IMR-90 (cell line): ENCODE measurements around the gene NBEAL1. TPM values are rescaled to one million over a fixed set of nuclear protein-coding genes. Genes with fewer than 3 reads are reported as not detected.

ENCODE experiments used
- ATAC-seq: fragments of 200-7000 bp; cut with Tn5 transposase; 2 replicates; pipeline ENCODE4 v1.9.1; 2020; ENCODE audit warnings: low read depth, mild to moderate bottlenecking, moderate library complexity
- BruUV-seq: library from RNA; stranded (reverse); fragments of 400-500 nt; replicated peaks from 2 replicates; lab custom pipeline; 2021; lab: Mats Ljungman, UMichigan
- CTCF ChIA-PET: fragments of 300-600 bp; formaldehyde crosslinking; extraction: SDS; loops from one replicate; lab custom pipeline; 2021; ENCODE audit warnings: antibody characterized with exemption; lab: Yijun Ruan, JAX
- POLR2A ChIA-PET: fragments of 300-600 bp; sonication (Branson Sonifier 250); formaldehyde crosslinking; loops from one replicate; lab custom pipeline; 2022; ENCODE audit warnings: antibody characterized with exemption; ENCODE audit not compliant: unreplicated experiment; lab: Charles Lee
- DNase-seq: peaks from one replicate; pipeline ENCODE4 v3.0.0; 2013
- H2AFZ ChIP-seq: replicated peaks from 2 replicates; pipeline ENCODE3; 2013; ENCODE audit warnings: low read length, mild to moderate bottlenecking; ENCODE audit not compliant: poor library complexity
- H2AK5ac ChIP-seq: 2 replicates; pipeline ENCODE4 v1.6.1; 2013; ENCODE audit warnings: low read depth, low read length, inconsistent platforms
- H2AK9ac ChIP-seq: replicated peaks from 2 replicates; pipeline ENCODE3; 2013; ENCODE audit warnings: mild to moderate bottlenecking, low read depth, low read length, moderate library complexity; ENCODE audit not compliant: poor library complexity
- H2BK120ac ChIP-seq: 2 replicates; pipeline ENCODE4 v1.6.1; 2013; ENCODE audit warnings: low read depth, low read length, inconsistent platforms
- H2BK15ac ChIP-seq: 3 replicates; pipeline ENCODE4 v1.6.1; 2013; ENCODE audit warnings: low read depth, low read length, inconsistent platforms
- H2BK20ac ChIP-seq: 2 replicates; pipeline ENCODE4 v1.6.1; 2013; ENCODE audit warnings: low read depth, mild to moderate bottlenecking, inconsistent platforms, low read length, moderate library complexity
- H2BK5ac ChIP-seq: 2 replicates; pipeline ENCODE4 v1.6.1; 2013; ENCODE audit warnings: mild to moderate bottlenecking, low read depth, low read length, inconsistent platforms; ENCODE audit not compliant: poor library complexity, severe bottlenecking
- H3K14ac ChIP-seq: replicated peaks from 2 replicates; pipeline ENCODE4 v1.6.1; 2013; ENCODE audit warnings: low read depth, low read length, inconsistent platforms
- H3K18ac ChIP-seq: 2 replicates; pipeline ENCODE4 v1.6.1; 2013; ENCODE audit warnings: low read depth, low read length, control low read depth
- H3K23ac ChIP-seq: 2 replicates; pipeline ENCODE4 v1.6.1; 2013; ENCODE audit warnings: low read depth, low read length, inconsistent platforms
- H3K27ac ChIP-seq: 2 replicates; pipeline ENCODE4 v1.5.1; 2013; ENCODE audit warnings: mild to moderate bottlenecking, control low read depth, low read length; ENCODE audit not compliant: insufficient read depth
- H3K27me3 ChIP-seq: 2 replicates; pipeline ENCODE4 v1.6.1; 2013; ENCODE audit warnings: low read length; ENCODE audit not compliant: control insufficient read depth, insufficient read depth
- H3K36me3 ChIP-seq: 2 replicates; pipeline ENCODE4 v1.6.1; 2013; ENCODE audit warnings: low read length, mixed read lengths; ENCODE audit not compliant: control insufficient read depth, insufficient read depth
- H3K4ac ChIP-seq: 2 replicates; pipeline ENCODE4 v1.6.1; 2013; ENCODE audit warnings: low read depth, low read length, inconsistent platforms
- H3K4me1 ChIP-seq: 2 replicates; pipeline ENCODE4 v1.6.1; 2013; ENCODE audit warnings: low read length, mixed read lengths; ENCODE audit not compliant: control insufficient read depth, insufficient read depth
- H3K4me2 ChIP-seq: 2 replicates; pipeline ENCODE4 v1.6.1; 2013; ENCODE audit warnings: low read depth, mild to moderate bottlenecking, control low read depth, low read length, moderate library complexity
- H3K4me3 ChIP-seq: 2 replicates; pipeline ENCODE4 v1.5.1; 2013; ENCODE audit warnings: low read depth, mild to moderate bottlenecking, control low read depth, low read length, moderate library complexity; ENCODE audit not compliant: insufficient read depth
- H3K56ac ChIP-seq: 2 replicates; pipeline ENCODE4 v1.6.1; 2013; ENCODE audit warnings: low read length, inconsistent platforms; ENCODE audit not compliant: insufficient read depth; ENCODE audit errors: extremely low read depth
- H3K79me1 ChIP-seq, 2 experiments: 2 replicates each; pipeline ENCODE4 v1.6.1; 2013; ENCODE audit warnings: low read length in 2 of 2, inconsistent platforms in 1 of 2, low read depth in 1 of 2
- H3K9ac ChIP-seq: 2 replicates; pipeline ENCODE4 v1.6.1; 2013; ENCODE audit warnings: low read depth, low read length, control low read depth
- H3K9me1 ChIP-seq: 2 replicates; pipeline ENCODE4 v1.6.1; 2013; ENCODE audit warnings: low read length, inconsistent platforms; ENCODE audit not compliant: insufficient read depth
- H3K9me3 ChIP-seq: 2 replicates; pipeline ENCODE4 v1.6.1; 2013; ENCODE audit warnings: low read length; ENCODE audit not compliant: control insufficient read depth, insufficient read depth
- H4K20me1 ChIP-seq: 2 replicates; pipeline ENCODE4 v1.6.1; 2013; ENCODE audit warnings: low read length, inconsistent platforms; ENCODE audit not compliant: insufficient read depth
- H4K5ac ChIP-seq: 2 replicates; pipeline ENCODE4 v1.6.1; 2013; ENCODE audit warnings: mild to moderate bottlenecking, low read depth, low read length, control low read depth
- H4K8ac ChIP-seq, 2 experiments: 2 replicates each; pipeline ENCODE4 v1.6.1; 2013; ENCODE audit warnings: low read depth in 2 of 2, low read length in 2 of 2, control low read depth in 1 of 2, inconsistent platforms in 1 of 2
- H4K91ac ChIP-seq: 2 replicates; pipeline ENCODE4 v1.6.1; 2013; ENCODE audit warnings: low read depth, low read length, inconsistent platforms; ENCODE audit not compliant: insufficient read depth
- BHLHE40 ChIP-seq: fragments of 150-350 bp; IDR thresholded peaks from 2 replicates; pipeline ENCODE4 v1.6.1; 2016; ENCODE audit warnings: mild to moderate bottlenecking, low read depth, low read length
- CEBPB ChIP-seq: IDR thresholded peaks from 2 replicates; pipeline ENCODE4 v1.6.1; 2012; ENCODE audit warnings: low read depth, low read length, improper control_type of control experiment
- CHD1 ChIP-seq: IDR thresholded peaks from 2 replicates; pipeline ENCODE4 v1.6.1; 2012; ENCODE audit warnings: low read depth, low read length, improper control_type of control experiment
- CTCF ChIP-seq: conservative IDR thresholded peaks from 2 replicates; pipeline ENCODE4 v1.5.1; 2012; ENCODE audit warnings: mild to moderate bottlenecking, low read depth, low read length, improper control_type of control experiment
- MAFK ChIP-seq: IDR thresholded peaks from 2 replicates; pipeline ENCODE4 v1.6.1; 2012; ENCODE audit warnings: low read depth, low read length, improper control_type of control experiment
- MAZ ChIP-seq: IDR thresholded peaks from 2 replicates; pipeline ENCODE4 v1.6.1; 2012; ENCODE audit warnings: low read depth, mild to moderate bottlenecking, low read length, improper control_type of control experiment, moderate library complexity, borderline replicate concordance
- POLR2A ChIP-seq: IDR thresholded peaks from 2 replicates; pipeline ENCODE4 v1.6.1; 2012; ENCODE audit warnings: mild to moderate bottlenecking, low read depth, low read length
- RAD21 ChIP-seq: IDR thresholded peaks from 2 replicates; pipeline ENCODE4 v1.6.1; 2012; ENCODE audit warnings: low read length, improper control_type of control experiment
- SMC3 ChIP-seq: fragments of 150-350 bp; IDR thresholded peaks from 2 replicates; pipeline ENCODE4 v1.6.1; 2016; ENCODE audit warnings: low read depth, mild to moderate bottlenecking, antibody characterized with exemption, low read length, moderate library complexity
- WGBS, 2 experiments: methylation state at CpG; one replicate each; pipeline versions ENCODE4 v1.1.5 to v1.1.7; 2013; ENCODE audit warnings: missing lambda C conversion rate in 2 of 2; ENCODE audit not compliant: insufficient read length in 1 of 2; ENCODE audit errors: extremely low coverage in 2 of 2; 5-methylcytosine and 5-hydroxymethylcytosine counted together
- dilution Hi-C: fragments of 300-500 bp; cut with HindIII; formaldehyde crosslinking; loops from one replicate; pipeline ENCODE4 v1.14.3; 2018; ENCODE audit warnings: low sequenced_read_pairs; ENCODE audit not compliant: unreplicated experiment
- in situ Hi-C: fragments of 300-500 bp; cut with MboI; formaldehyde crosslinking; loops from 3 replicates; pipeline ENCODE4 v1.14.3; 2019; ENCODE audit warnings: low sequenced_read_pairs, inconsistent platforms, mixed read lengths
- intact Hi-C: fragments of 100-400 bp; cut with micrococcal nuclease; formaldehyde crosslinking; loops from 2 replicates; pipeline ENCODE4 v1.10.0; 2022
- polyA plus RNA-seq, 3 experiments: library from polyadenylated mRNA; depleted of rRNA; stranded (reverse); fragments of >200 nt; gene quantifications; 2 replicates each; pipeline ENCODE4 v1.2.3, GENCODE V29; 2012; ENCODE audit warnings: low replicate concordance in 1 of 3
- total RNA-seq: library from RNA; depleted of rRNA; stranded (reverse); fragments of >200 nt; gene quantifications from 2 replicates; pipeline ENCODE4 v1.2.3, GENCODE V29; 2012
- TF ChIP-seq, protein P1 (sequence below): fragments of 150-350 bp; IDR thresholded peaks from 2 replicates; pipeline ENCODE4 v1.6.1; 2016; ENCODE audit warnings: low read depth, mild to moderate bottlenecking, low read length, moderate library complexity, borderline replicate concordance

The NBEAL1 gene
- total and polyA plus RNA-seq, 2 of the 4 experiments (the other 2 are of a cell fraction), result 6.4 to 38.0 TPM

DNA sequence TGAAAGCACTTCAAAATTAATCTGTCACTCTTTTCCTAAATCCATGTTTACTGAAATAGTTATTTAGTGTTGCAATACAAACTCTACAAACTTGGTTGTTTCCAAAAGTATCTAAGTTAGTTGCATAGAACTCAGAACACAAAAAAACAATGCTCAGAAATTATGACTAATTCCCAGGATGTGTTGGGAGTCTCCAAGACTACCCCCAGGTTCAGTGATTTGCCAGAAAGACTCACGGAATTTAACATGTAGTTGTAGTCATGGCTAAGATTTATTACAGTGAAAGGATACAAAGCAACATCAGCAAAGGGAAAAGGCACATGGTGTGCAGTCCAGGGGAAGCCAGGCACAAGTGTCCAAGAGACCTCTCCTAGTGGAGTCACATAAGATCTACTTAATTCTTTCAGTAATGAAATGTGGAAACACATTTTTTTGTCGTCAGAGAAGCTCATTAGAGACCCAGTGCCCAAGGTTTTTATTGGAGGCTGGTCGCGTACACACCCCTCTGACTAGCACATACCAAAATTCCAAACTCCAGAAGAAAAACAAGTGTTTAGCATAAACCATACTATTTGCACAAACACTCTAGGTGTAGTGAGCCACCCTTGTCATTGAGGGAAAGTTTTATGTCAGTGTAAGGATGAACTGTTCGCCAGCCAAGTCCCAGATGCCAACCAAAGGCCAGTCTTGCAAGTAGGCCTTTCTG is 180.8 kb downstream of the NBEAL1 start:
- H3K27ac ChIP-seq, result no peak overlapping the region
- H2BK120ac ChIP-seq, result no peak overlapping the region
- ATAC-seq, result no peak
- H4K91ac ChIP-seq, result no peak overlapping the region
- BruUV-seq, result no TSS peak
- no peak overlapping the region for H2BK20ac ChIP-seq
- POLR2A ChIA-PET, result no interaction called here
- WGBS, 2 experiments, result no CpG with 5 or more reads among the region's 5 CpGs
- no peaks in the 10 kb centered on the region for H3K9me1 ChIP-seq
- no peaks in the 10 kb centered on the region; a peak in 1 of 4 replicates for H3K79me1 ChIP-seq
- no peak overlapping the region for H2AK9ac ChIP-seq
- no peak overlapping the region for H3K9ac ChIP-seq
- peaks cover 23% of the 10 kb centered on the region for H3K36me3 ChIP-seq
- no peak overlapping the region for H3K23ac ChIP-seq
- in situ Hi-C loops (no loop called here), dilution Hi-C loops (no loop called here), intact Hi-C loops (no loop called here)
- H3K27me3 ChIP-seq, result no peaks in the 10 kb centered on the region
- H3K4me1 ChIP-seq, result no peaks in the 10 kb centered on the region
- H3K14ac ChIP-seq, result no peak overlapping the region
- no peaks in the 10 kb centered on the region for H4K20me1 ChIP-seq
- H3K4me3 ChIP-seq, result no peak overlapping the region
- no peak overlapping the region for H4K8ac ChIP-seq
- H4K5ac ChIP-seq, result no peak overlapping the region
- CTCF ChIA-PET, result no interaction called here
- no peak overlapping the region for H2BK15ac ChIP-seq
- H3K4ac ChIP-seq, result no peak overlapping the region
- no peak overlapping the region for H2AK5ac ChIP-seq
- DNase-seq, result no peak
- H3K4me2 ChIP-seq, result no peak overlapping the region
- no peak overlapping the region for H2AFZ ChIP-seq
- no peaks in the 10 kb centered on the region for H3K9me3 ChIP-seq
- H3K56ac ChIP-seq, result no peak overlapping the region
- H2BK5ac ChIP-seq, result no peak overlapping the region
- no peak overlapping the region for H3K18ac ChIP-seq
- TF ChIP-seq CHD1 (no peak), RAD21 (no peak), CEBPB (no peak), MAFK (no peak), BHLHE40 (no peak), MAZ (no peak), POLR2A (no peak), CTCF (no peak), SMC3 (no peak)
- TF ChIP-seq, protein P1, sequence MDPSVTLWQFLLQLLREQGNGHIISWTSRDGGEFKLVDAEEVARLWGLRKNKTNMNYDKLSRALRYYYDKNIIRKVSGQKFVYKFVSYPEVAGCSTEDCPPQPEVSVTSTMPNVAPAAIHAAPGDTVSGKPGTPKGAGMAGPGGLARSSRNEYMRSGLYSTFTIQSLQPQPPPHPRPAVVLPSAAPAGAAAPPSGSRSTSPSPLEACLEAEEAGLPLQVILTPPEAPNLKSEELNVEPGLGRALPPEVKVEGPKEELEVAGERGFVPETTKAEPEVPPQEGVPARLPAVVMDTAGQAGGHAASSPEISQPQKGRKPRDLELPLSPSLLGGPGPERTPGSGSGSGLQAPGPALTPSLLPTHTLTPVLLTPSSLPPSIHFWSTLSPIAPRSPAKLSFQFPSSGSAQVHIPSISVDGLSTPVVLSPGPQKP, result no peak
